HG03460 (cell line): ENCODE data around the gene CCND3.

Source experiments
- ATAC-seq: cut with Tn5 transposase; IDR thresholded peaks from one replicate; pipeline ENCODE4 v1.9.1; 2021; ENCODE audit not compliant: unreplicated experiment

Gene CCND3

DNA sequence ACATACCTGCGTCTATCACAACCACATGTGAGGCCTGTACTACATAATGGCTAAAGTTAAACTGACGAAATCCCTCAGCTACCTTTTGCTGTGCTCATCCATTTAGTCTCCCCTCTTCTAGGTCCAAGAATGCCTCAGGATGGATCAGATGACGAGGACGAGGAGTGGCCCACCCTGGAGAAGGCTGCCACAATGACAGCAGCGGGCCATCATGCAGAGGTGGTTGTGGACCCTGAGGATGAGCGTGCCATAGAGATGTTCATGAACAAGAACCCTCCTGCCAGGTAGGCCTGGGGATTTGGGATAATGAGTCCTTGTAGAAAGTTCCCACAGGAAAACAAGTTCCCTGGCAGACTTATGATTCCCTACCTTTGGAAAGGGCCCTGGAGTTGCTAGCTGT lies 14.4 kb downstream of the CCND3 start:
- no peak for ATAC-seq

DNA sequence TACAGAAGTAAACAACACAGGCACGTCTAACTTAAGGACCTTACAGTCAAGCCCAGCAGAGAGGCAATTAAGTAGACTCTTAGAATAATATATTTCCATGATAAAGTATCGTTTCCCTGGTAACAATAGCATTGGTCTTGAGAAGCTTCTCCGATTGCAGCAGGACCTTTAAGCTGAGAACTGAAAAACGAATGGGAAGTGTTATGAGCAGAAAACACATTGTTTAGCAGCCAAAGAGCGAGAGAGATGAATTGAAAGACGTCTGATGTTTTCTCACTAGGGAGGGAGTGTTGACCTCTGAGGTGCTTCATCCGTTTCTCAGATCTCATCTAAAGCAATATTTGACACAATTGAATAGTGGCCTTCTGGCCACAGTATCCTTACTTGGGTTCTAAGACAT lies 19.5 kb downstream of the CCND3 start:
- no peak for ATAC-seq

DNA sequence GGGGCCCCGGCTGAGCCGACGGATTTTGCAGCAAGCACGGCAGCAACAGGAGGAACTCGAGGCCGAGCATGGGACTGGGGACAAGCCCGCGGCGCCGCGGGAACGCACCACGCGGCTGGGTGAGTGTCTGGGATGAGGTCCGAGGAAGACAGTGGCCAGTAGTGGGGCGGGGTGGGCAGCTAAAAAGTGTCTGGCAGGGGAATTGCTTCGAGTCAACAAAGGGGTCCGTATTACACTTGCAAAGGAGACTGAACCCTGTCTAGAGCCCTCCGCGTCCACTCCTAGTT lies 20.0 kb downstream of the CCND3 start:
- peak; percentile 6 for ATAC-seq

DNA sequence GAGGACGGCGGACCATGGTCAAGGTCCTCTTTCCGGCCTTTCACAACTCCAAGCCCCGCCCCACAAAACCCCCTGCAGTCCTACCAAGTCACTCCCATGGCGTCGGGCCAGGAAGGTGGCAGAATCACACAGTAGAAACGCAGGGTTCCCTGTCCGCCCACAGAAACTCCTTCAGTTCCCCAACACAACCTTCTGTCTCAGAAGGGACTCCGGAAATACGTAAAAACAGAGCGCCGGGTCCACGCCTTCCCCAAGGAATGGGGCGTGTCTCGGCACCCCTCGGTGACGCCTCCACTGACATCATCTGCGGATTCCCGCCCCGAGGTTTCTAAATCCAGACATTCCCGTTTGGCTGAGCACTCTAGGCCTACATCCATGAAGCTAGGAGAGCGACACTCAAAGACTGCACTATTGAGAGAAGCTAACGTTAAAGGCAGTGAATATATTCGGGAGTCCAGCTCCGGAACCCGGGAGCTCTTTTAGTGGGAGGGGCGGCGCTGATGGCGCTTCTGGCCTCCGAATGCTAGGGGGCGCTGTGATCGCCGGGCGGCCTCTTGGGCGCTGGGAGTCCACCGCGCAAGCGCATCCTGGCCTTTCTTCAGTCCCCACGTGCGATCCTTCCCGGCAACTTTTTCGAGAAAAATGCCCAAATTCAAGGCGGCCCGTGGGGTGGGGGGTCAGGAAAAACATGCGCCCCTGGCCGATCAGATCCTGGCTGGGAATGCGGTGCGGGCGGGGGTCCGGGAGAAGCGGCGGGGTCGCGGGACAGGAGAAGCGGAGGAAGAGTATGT lies 20.5 kb downstream of the CCND3 start, which contains the start of the genes BYSL and MED20:
TSS of gene BYSL (plus strand) at position 579 of the 791 bp plus-strand sequence. CDS start at position 643, 64 bp downstream.
TSS of gene MED20 (minus strand) at position 219 of the 791 bp plus-strand sequence. CDS start at position 98, 121 bp downstream.
- peak; percentile 90 for ATAC-seq

DNA sequence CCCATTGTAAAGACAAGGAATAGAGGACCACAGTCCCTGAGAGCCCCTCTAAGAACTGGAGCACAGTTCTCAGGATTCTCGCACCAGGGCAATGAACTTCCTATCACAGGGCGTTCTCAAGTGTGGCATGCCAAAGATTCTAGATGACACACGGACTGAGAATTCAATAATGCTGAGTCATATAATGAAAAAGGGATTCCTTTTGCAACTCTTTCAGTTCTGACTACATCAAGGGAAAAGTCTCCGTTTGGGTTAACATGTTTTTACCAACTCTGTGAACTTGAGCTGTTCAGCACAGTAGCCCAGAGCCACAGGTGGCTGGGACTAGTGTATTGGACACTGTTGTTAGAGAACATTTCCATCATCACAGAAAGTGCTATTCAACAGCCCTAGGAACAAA lies 24.1 kb downstream of the CCND3 start:
- no peak for ATAC-seq

DNA sequence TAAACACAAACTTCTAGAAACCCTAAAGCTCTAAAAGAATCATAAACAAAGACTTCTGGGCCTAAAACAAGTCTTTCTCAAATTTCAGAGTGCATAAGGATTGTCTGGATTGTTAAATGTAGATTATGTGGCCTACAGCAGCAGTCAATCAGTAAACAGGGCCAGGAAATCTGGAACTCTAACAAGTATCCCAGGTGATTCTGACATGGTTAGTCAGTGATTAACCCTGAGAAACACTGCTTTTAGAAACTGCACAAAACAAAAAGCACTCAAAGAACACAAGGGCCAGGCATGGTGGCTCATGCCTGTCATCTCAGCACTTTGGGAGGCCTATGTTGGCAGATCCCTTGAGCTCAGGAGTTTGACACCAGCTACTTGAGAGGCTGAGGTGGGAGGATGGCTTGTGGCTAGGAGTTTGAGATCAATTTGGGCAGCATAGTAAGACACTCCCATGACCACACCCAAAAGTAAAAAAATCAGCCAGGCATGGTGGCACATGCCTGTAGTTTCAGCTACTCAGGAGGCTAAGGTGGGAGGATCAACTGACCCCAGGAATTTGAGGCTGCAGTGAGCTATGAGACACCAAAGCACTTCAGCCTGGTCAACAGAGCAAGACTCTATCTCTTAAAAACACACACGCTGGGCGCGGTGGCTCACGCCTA lies 26.6 kb downstream of the CCND3 start:
- no peak for ATAC-seq

DNA sequence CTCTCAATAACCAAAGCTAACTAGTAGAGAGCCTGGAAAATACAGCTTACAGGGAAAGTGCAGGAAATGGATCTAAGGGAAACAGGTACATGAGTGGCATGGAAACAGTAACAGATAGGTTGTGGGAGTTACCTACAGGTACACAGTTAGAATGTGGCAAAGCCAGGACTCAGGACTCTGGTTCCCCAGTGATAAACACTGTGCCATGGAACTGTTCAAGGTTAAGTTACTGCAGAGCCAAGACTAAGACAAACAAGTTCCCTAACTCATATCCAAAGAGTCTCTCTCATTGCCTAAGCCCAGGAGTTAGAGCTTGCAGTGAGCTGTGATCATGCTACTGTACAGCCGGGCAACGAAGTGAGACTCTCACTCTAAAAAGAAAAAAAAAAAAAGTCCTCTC lies 27.3 kb downstream of the CCND3 start:
- no peak for ATAC-seq

DNA sequence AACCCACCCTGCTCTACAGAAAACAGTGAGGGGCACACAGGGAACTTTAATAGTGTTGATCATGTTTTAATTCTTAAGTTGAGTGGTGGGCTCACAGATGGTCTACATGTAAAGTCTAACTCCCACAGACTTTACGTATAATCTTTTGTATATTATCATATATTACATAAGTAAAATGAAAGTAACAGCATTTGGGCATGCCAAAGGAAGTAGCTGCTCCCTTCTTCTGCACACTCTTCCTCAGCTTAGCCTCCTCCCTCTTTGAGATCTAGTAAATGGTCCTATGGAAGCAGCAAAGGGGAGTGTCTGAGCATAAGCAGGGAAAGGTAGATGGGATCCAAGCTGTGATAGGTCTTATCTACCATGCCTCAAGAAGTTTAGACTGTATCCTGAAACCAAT lies 31.9 kb downstream of the CCND3 start:
- ATAC-seq = no peak

DNA sequence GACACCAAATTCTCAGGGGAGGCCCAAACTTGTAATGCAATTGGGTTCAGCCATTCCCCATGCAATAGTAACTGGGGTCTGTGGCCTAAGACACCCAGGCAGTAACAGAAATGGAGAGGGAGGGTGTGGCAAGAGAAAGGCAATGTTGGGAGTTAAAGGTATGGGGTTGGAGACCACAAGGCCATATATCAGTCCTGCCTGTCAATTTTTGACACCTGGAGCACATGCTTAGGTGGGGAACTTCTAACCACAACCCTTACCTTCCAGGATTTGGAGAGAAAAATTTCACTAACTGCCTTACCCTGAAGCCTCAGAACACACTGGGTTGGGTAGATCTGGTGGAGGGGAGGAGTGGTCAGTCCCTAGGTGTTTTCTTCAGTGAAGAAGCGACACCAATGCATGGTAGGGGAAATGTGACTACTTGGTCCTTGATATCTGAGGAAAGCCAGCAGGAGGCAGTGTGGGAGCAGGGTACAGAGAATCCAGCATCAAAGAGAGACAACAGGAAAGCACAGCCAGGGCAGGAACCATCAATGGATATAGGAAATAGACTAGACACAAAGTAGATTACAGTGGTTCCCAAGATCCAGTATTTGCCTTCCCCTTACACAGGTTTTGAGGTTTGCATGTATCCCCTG lies 39.6 kb downstream of the CCND3 start:
- ATAC-seq = no peak

DNA sequence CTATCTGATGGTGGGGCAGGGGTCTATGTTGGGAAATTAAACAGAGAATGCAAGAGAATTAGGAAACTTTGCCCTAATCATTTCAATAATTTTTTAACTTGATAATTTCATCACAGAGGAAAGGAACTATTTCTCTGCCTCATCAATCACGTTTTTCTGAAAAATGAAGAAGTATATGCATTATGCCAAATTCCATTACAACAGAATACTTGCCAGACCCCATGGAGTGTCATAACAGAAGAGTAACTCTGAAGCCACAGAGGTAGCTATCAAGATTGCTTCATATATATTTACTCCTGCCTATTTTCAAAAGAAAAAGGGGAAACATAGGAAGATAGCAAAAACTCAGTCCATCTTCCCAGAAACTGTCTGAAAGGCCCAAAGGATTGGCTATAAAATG lies 40.7 kb downstream of the CCND3 start:
- no peak for ATAC-seq

DNA sequence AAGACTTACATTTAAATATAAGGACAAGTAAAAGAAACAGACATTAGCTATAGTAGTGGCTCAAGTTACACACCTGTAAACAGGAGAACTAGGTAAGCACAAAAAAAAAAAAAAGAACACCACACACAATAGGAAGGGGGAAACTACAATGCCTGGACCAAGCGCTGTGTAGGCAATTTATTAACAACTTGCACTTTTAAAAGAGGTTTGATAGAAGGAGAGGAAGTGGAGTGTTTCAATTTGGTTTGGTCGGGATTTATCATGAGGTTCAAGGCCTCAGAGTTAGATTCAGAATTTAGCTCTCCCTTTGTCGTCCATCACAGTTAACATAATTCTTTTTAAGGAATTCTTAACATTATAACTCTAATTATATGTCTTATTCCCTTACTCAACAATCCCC lies 45.3 kb downstream of the CCND3 start:
- no peak for ATAC-seq

DNA sequence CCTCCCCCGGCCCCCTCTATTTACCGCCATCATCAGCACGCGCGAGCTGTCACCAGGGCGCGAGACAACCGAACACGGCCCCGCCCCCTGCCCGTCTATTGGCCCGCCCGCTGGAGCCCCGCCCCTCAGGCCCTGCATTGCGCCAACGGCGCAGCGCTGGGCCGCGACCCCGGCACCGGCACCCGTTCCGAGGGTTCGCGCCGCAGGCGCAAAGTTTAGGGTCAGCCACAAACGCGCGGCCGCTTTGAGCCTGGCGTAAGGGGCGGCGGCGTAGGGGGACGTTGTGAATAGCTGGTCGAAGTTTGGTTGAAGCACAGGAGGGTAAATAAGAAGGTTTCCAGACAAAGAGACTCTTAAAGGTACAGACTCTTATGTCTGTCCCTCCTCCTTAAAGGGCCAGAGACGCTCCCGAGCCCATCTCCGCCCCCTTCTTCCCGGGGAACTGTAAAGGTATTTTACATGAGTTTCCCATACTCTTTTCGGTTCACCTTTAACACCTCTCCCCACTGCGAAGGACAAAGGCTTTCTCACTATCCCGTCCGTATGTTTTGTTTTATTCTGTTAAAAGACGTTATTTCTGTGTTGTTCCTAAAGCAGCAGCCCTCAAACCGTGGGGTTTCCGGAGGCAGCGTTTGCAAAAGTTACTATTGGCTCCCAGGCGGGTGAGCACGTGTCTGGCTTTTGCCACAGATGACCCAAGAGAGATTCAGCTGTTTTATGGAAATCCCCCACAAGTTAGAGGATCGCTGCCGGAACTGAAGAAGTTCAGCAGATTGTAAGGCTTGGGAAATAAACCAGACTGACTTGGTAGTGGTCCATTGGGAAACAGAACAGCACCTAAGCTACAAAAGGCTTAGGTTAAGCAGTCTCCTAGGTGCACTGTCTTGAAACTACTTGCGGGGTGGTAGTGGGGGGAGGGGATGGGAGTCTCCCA lies 46.0 kb downstream of the CCND3 start, which contains the start of gene USP49:
TSS of gene USP49 (minus strand) at position 76 of the 934 bp plus-strand sequence. CDS start 88,392 bp downstream, outside the sequence.
- ATAC-seq = peak; percentile 77

DNA sequence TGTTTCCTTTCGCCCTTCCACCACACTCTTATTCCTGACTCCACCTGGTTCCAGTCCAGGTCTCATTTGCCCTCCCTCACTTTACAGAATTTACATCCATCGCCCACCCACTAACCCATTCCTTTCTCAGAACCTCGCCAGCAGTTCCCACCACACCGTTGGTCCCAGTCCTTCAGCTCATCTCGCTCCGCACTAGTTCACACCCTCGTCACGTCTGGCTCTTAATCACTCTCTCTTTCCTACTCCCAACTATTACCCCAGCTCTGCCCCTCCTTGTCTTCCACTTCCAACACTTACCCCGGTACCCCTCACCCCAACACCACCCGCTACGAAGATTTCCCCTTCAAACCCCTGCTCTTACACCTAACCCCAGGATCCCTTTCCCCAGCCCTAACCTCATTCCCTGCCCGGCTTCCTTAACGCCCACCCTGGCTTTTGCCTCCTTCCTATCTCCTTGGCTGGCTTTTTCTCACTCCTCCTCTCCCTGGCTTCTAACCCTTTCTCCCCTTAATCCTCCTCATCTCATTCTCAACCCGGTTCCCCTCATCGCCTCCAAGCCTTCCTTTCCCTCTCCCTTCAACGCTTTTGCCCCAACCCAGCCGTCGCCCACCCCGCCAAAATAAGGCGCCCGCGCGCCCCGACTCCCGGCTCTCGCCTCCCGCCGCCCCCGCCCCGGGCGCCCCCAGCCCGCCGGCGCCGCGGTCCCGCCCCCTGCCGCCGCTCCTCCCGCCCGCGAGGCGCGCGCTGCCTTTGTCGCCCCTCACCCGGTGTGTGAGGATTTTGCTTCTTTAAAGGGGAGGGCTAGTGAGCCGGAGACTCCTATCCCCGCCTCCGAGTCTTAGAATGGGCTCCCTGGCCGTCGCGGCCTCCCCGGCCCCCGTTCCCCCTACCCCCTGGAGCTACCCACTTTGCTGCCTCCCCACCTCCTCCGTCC lies 47.0 kb downstream of the CCND3 start:
- peak; percentile 21 for ATAC-seq

DNA sequence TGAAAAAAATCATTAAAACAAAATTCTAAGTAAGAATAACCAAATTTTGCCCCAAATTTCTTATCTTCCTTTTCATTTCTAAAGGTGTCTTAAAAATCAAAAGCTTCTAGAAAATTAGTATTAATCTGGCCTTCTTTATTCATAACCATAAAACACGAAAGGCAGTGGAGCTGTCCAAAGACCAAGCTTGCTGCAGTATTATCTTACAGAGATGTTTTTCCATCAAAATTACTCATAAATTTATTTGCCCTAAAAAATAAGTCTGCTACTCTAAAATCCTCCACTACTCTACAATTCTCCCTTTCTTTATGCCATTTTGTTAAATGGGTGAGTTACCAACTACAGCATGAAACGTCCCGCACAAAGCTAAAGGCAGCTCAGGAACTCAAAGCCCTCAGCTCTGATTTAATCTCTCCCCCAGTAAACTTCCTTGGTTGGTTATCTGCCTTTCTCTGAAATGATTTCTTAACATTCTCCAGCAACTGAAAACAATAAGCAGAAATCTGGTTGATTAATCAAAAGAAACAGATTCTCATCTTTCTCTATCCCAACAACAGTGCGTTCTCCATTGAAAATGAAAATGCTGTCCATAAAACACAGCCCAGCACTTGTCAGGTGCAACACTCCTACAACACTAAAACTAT lies 48.6 kb downstream of the CCND3 start:
- no peak for ATAC-seq

DNA sequence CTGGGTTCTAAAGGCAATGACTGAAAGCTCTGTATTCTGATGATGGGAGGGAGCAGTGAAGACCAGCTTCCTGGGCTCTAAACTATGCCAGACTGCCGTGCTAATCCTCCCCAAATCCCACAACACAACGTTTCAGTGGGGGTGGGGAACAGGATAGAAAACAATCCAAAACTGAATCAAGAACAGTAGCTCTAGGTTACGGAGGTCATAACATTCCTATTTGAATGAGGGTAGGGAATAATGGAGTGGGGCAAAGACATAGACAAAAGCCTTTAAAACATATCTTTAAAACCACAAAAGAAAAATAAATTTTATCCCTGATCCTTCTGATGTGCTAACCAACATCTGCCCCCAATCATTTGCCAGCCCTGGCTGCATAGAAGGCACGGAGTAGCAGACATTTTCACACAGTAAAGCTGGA lies 54.3 kb downstream of the CCND3 start:
- ATAC-seq = no peak

DNA sequence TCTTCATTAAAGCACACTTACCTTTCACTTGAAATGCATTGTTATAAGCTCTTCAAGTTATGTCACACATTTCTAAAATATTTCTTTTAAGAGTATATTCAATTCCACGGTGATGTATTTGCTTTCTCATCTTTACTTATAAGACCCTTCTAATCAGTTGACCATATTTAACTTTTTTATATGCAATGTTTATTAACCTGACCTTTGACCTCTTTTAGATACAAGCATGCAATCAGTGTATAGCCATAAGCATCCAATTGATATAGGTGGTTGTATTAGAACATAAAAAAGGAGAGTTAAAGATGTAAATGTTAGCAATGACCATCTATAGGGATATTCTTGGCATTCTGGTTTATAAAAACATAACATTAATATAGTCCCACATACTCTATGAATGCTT lies 55.7 kb downstream of the CCND3 start:
- no peak for ATAC-seq

DNA sequence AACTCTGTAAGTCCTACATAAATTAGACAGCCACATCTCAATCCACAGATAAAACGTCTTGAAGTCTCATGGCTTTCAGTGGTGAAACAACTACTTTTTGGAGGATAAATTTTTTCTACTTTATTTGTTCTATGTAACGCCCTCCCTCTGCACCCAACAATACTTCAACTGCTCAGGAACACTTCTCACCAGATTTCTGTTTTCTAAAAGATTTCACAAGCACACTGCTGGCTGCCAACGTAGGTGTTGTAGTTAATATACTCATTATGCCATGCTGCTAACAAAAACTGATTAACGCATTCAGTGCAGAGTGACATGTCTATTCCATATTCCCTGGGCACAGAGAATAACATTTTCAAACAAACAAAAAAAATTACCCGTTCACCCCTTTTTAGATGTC lies 56.7 kb downstream of the CCND3 start:
- no peak for ATAC-seq
